Astrocyte (in vitro differentiated cells and primary cell): ENCODE results near the gene ZNF273. TPM values are rescaled to one million over a fixed set of nuclear protein-coding genes. Genes with fewer than 3 reads are reported as not detected.

ENCODE experiments used
- DNase-seq: peaks from one replicate; pipeline ENCODE4 v3.0.0-alpha.2; 2010; ENCODE audit warnings: low read depth
- FAIRE-seq: peaks from 2 replicates; lab custom pipeline; 2011; peaks lifted over from hg19 to GRCh38; lab: Jason Lieb, UNC
- H2AFZ ChIP-seq: 2 replicates; pipeline ENCODE4 v1.6.0; 2012; ENCODE audit warnings: low read depth, low read length, inconsistent platforms
- H3K27ac ChIP-seq: 2 replicates; pipeline ENCODE4 v1.5.1; 2011; ENCODE audit warnings: low read depth, low read length, inconsistent platforms
- H3K27me3 ChIP-seq: 2 replicates; pipeline ENCODE4 v1.6.0; 2011; ENCODE audit warnings: low read length, inconsistent platforms; ENCODE audit not compliant: insufficient read depth
- H3K36me3 ChIP-seq: 2 replicates; pipeline ENCODE4 v1.5.1; 2011; ENCODE audit warnings: low read length, inconsistent platforms; ENCODE audit not compliant: insufficient read depth
- H3K4me1 ChIP-seq: 2 replicates; pipeline ENCODE4 v1.5.1; 2011; ENCODE audit warnings: low read length, inconsistent platforms; ENCODE audit not compliant: insufficient read depth
- H3K4me2 ChIP-seq: 2 replicates; pipeline ENCODE4 v1.6.0; 2012; ENCODE audit warnings: low read length, inconsistent platforms
- H3K4me3 ChIP-seq: 2 replicates; pipeline ENCODE4 v1.5.1; 2011; ENCODE audit warnings: low read depth, mild to moderate bottlenecking, low read length, inconsistent platforms; ENCODE audit not compliant: insufficient read depth
- H3K79me2 ChIP-seq: 2 replicates; pipeline ENCODE4 v1.6.0; 2012; ENCODE audit warnings: mild to moderate bottlenecking, low read length, inconsistent platforms; ENCODE audit not compliant: insufficient read depth
- H3K9ac ChIP-seq: 2 replicates; pipeline ENCODE4 v1.6.0; 2012; ENCODE audit warnings: mild to moderate bottlenecking, low read length, inconsistent platforms
- H3K9me3 ChIP-seq: 2 replicates; pipeline ENCODE4 v1.5.1; 2012; ENCODE audit warnings: low read depth, mild to moderate bottlenecking, low read length, inconsistent platforms; ENCODE audit not compliant: insufficient read depth
- H4K20me1 ChIP-seq: 2 replicates; pipeline ENCODE4 v1.6.0; 2012; ENCODE audit warnings: low read length, inconsistent platforms; ENCODE audit not compliant: insufficient read depth
- H3K27ac Mint-ChIP-seq: one replicate; pipeline ENCODE4 v1.8.0; 2021; ENCODE audit warnings: mild to moderate bottlenecking, mixed read lengths; ENCODE audit not compliant: unreplicated experiment
- H3K27me3 Mint-ChIP-seq: one replicate; pipeline ENCODE4 v1.8.0; 2021; ENCODE audit warnings: low read depth, mixed read lengths; ENCODE audit not compliant: unreplicated experiment
- H3K36me3 Mint-ChIP-seq: one replicate; pipeline ENCODE4 v1.8.0; 2021; ENCODE audit warnings: low read depth, mixed read lengths; ENCODE audit not compliant: unreplicated experiment
- H3K4me1 Mint-ChIP-seq: one replicate; pipeline ENCODE4 v1.8.0; 2021; ENCODE audit warnings: low read depth, mixed read lengths; ENCODE audit not compliant: unreplicated experiment
- H3K4me3 Mint-ChIP-seq: one replicate; pipeline ENCODE4 v1.8.0; 2021; ENCODE audit warnings: mild to moderate bottlenecking, moderate library complexity, mixed read lengths; ENCODE audit not compliant: unreplicated experiment
- H3K9me3 Mint-ChIP-seq: one replicate; pipeline ENCODE4 v1.8.0; 2021; ENCODE audit warnings: mild to moderate bottlenecking, mixed read lengths; ENCODE audit not compliant: unreplicated experiment
- CTCF ChIP-seq: IDR thresholded peaks from 2 replicates; pipeline ENCODE4 v1.5.1; 2011; ENCODE audit warnings: low read depth, mild to moderate bottlenecking, inconsistent platforms, low read length, moderate library complexity; ENCODE audit not compliant: insufficient read depth
- EZH2 ChIP-seq: IDR thresholded peaks from 2 replicates; pipeline ENCODE4 v1.6.1; 2012; ENCODE audit warnings: mild to moderate bottlenecking, low read length, inconsistent platforms; ENCODE audit not compliant: insufficient read depth
- total RNA-seq: library from RNA; stranded (reverse); gene quantifications from 2 replicates; pipeline ENCODE4 v1.2.1, GENCODE V29; 2021

The ZNF273 gene
- total RNA-seq, 1 donor from 2014 or later, result 5.0 TPM

- H3K4me3 ChIP-seq, result no peak overlapping the region
- Mint-ChIP-seq H3K27me3 (no peaks in the 10 kb centered on the region), H3K4me1 (no peaks in the 10 kb centered on the region), H3K27ac (no peak overlapping the region), H3K36me3 (peaks cover 66% of the 10 kb centered on the region), H3K4me3 (no peak overlapping the region), H3K9me3 (peaks cover 62% of the 10 kb centered on the region)
- H3K4me1 ChIP-seq, result no peaks in the 10 kb centered on the region
- H3K27ac ChIP-seq, result no peak overlapping the region
- peaks cover 28% of the 10 kb centered on the region for H3K36me3 ChIP-seq
- H2AFZ ChIP-seq, result no peak overlapping the region
- H3K4me2 ChIP-seq, result no peak overlapping the region
- H3K27me3 ChIP-seq, result no peaks in the 10 kb centered on the region
- no peak for TF ChIP-seq CTCF
- no peak for TF ChIP-seq EZH2
- no peaks in the 10 kb centered on the region for H3K79me2 ChIP-seq
- H3K9me3 ChIP-seq, result peaks cover 32% of the 10 kb centered on the region
- FAIRE-seq (no peak), DNase-seq (no peak)
- no peaks in the 10 kb centered on the region for H4K20me1 ChIP-seq
- no peak overlapping the region for H3K9ac ChIP-seq
These were observed 75.6 kb downstream of the ZNF273 start for GRCh38 chr7:64978497-64979203.

Other genes with a start within 250 kb of the ZNF273 start
- gene ZNF107, start 237.1 kb upstream of the ZNF273 start, total RNA-seq, result 5.7 and 7.8 TPM in 2 replicates
- 3.5 and 5.7 TPM in 2 replicates for gene ZNF138, start 108.8 kb upstream of the ZNF273 start, total RNA-seq
- 6.7 and 10.2 TPM in 2 replicates for gene ZNF117, start 87.8 kb downstream of the ZNF273 start, total RNA-seq
- gene ERV3-1, start 103.4 kb downstream of the ZNF273 start, total RNA-seq, result 17.8 and 20.2 TPM in 2 replicates